K562 treated with DMSO at 1 percent for 4 hours (cell line): ENCODE results near the gene PGA4. TPM values are rescaled to one million over a fixed set of nuclear protein-coding genes. Genes with fewer than 3 reads are reported as not detected.

Source experiments
- total RNA-seq: library from RNA; unstranded; fragments of 300-600 nt; gene quantifications from 2 replicates; pipeline ENCODE4 v1.2.3, GENCODE V29; 2022; ENCODE audit not compliant: insufficient read depth

Gene PGA4
- total RNA-seq = not detected in 2 replicates

GRCh38 chr11:61222047-61222446 is at the start of gene PGA4:
Gene PGA4, plus strand, starts transcription at chr11:61222347. Its CDS starts 54 bp downstream, at chr11:61222401.

GRCh38 chr11:61202950-61203746 is 19.0 kb upstream of the PGA4 start, which contains the start of gene PGA3:
Gene PGA3, plus strand, starts transcription at chr11:61203515. Its CDS starts 50 bp downstream, at chr11:61203565.

GRCh38 chr11:61240875-61241274 is 18.7 kb downstream of the PGA4 start, which contains the start of gene PGA5:
Gene PGA5, plus strand, starts transcription at chr11:61241175. Its CDS starts 52 bp downstream, at chr11:61241227.

Other genes with a start within 250 kb of the PGA4 start
- not detected in 2 replicates for gene CD5, start 119.9 kb upstream of the PGA4 start, total RNA-seq
- gene VPS37C, start 60.9 kb upstream of the PGA4 start, total RNA-seq = 19.2 and 24.1 TPM in 2 replicates
- gene PGA3, start 18.8 kb upstream of the PGA4 start, total RNA-seq = not detected in 2 replicates
- not detected in 2 replicates for gene PGA5, start 18.8 kb downstream of the PGA4 start, total RNA-seq
- gene VWCE, start 73.0 kb downstream of the PGA4 start, total RNA-seq = 2.5 and 5.1 TPM in 2 replicates
- gene DDB1, start 110.8 kb downstream of the PGA4 start, total RNA-seq = 134 and 151 TPM in 2 replicates
- 20.6 and 28.1 TPM in 2 replicates for gene TKFC, start 110.9 kb downstream of the PGA4 start, total RNA-seq
- gene CYB561A3, start 139.5 kb downstream of the PGA4 start, total RNA-seq = 87.7 and 94.7 TPM in 2 replicates
- gene TMEM138, start 140.0 kb downstream of the PGA4 start, total RNA-seq = 21.9 and 38.7 TPM in 2 replicates
- gene TMEM216, start 170.2 kb downstream of the PGA4 start, total RNA-seq = 9.2 and 12.0 TPM in 2 replicates
- 44.8 and 53.8 TPM in 2 replicates for gene CPSF7, start 207.6 kb downstream of the PGA4 start, total RNA-seq
- gene SDHAF2, start 207.8 kb downstream of the PGA4 start, total RNA-seq = 43.5 and 49.3 TPM in 2 replicates